ENCODE measurements around the gene ZNF598.

DNA sequence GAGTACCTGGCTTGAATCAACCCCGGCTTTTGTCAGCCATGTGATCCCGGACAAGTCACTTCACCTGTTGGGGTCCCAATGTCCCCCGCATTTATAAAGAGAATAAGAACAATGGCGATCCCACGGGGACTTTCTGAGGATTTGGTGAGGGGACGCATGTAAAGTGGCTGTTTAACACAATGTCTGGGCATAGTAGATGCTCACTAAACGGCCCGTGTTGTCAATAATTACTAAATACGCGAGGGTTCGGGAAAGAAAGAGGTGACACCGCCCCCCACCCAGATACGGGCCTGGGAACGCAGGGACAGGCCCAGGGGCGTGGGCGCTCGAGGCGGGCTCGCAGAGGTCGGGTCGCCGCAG, 18.1 kb downstream of the ZNF598 start:
- TF ChIP-seq POLR2AphosphoS5 (IDR thresholded peaks at IDR 0.05; ENCODE audit: borderline replicate concordance, low read depth, low read length) (no peak), EZH2 (IDR thresholded peaks at IDR 0.05) (no peak)

All from SK-N-MC (cell line).